Measurements from ENCODE around the gene ADORA1. TPM values are rescaled to one million over a fixed set of nuclear protein-coding genes. Genes with fewer than 3 reads are reported as not detected.

Gene ADORA1
- polyA plus RNA-seq, 6 donors from 2014 or later: not detected

DNA sequence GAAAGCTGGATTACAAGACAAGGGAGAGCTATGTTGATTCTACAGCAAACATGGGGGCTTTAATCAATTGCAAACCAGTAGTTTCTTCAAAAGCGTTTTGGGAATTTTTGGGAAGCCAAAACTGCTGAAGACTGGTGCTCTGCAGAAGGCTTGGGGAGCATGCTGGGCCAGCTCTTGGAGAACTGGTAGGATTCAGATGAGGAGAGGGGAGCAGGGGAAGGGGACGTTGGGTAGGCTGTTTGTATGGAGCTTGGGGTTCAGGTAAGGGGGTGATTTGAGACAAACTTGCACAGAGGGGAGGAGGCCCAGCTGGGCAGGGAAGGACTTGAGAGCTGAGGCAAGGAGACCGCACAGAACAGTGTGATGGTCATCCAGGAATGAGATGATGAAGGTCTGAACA is 39.1 kb upstream of the ADORA1 start:
- ATAC-seq (ENCODE audit: low read depth in 2 of 2): no peak
- no peak for DNase-seq
- Mint-ChIP-seq H3K27me3 (peaks cover 21 to 49% (median 39%) of the 10 kb centered on the region in 3 donors), H3K36me3 (peaks cover 0 to 7% of the 10 kb centered on the region in 2 donors), H3K4me1 (no peaks in the 10 kb centered on the region), H3K4me3 (no peak overlapping the region), H3K9me3 (peaks cover 0 to 6% (median 2%) of the 10 kb centered on the region in 7 donors), H3K27ac (no peak overlapping the region)

- H3K4me1 Mint-ChIP-seq: no peaks in the 10 kb centered on the region
- H3K27ac Mint-ChIP-seq: no peak overlapping the region
- no peak overlapping the region for H3K4me3 Mint-ChIP-seq
- ATAC-seq (ENCODE audit: low read depth in 2 of 2) (no peak), DNase-seq (no peak)
- H3K27me3 Mint-ChIP-seq: peaks cover 21 to 49% (median 39%) of the 10 kb centered on the region in 3 donors
- H3K36me3 Mint-ChIP-seq: peaks cover 0 to 8% of the 10 kb centered on the region in 2 donors
- peaks cover 0 to 7% (median 4%) of the 10 kb centered on the region in 7 donors for H3K9me3 Mint-ChIP-seq
These were observed 38.4 kb upstream of the ADORA1 start for GRCh38 chr1:203089001-203089650.

- DNase-seq: no peak
- Mint-ChIP-seq H3K27me3 (peaks cover 21 to 53% (median 39%) of the 10 kb centered on the region in 3 donors), H3K4me3 (no peak overlapping the region), H3K4me1 (no peaks in the 10 kb centered on the region), H3K9me3 (peaks cover 5 to 12% (median 9%) of the 10 kb centered on the region in 7 donors), H3K36me3 (peaks cover 4 to 13% of the 10 kb centered on the region in 2 donors), H3K27ac (peak overlapping the region in 1 of 6 donors; percentile 8)
- ATAC-seq (ENCODE audit: low read depth in 2 of 2): no peak
These were observed 37.9 kb upstream of the ADORA1 start for GRCh38 chr1:203089651-203090045.

DNA sequence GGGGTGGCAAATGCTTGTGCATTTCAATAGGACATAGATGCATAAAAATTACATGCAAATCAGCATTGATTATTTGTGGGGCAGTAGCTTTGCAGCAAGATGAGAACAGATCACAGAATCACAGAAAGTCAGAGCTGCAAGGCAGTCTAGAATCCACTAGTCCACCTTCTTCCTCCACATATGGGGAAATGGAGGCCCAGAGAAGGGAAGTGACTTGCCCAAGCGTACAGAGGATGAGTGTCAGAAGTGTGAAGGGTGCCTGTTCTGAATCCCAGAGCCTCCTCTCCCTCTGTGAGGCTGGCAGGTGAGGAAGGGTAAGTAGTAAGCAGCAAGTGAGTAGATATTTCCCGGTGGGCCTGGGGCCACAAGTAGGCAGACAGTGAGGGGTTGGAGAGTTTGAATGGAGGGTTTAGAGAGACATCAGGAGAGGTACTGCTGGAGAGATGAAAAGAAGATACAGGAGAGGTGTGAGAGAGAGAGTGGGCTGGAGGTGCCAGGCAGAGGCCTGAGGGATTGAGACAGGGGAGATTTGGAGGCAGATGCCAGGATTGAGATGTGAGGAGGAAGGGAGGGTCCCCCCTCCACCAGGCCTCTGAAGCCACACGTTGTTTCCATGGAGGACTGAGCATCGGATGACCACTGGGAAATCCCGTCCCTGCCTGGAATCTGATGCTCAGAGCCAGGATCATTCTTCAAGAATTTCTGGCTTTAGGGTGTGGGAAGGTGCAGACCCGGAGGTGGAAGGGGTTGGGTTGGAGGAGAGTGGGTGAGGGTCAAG is 36.9 kb upstream of the ADORA1 start:
- Mint-ChIP-seq H3K36me3 (peaks cover 8 to 23% of the 10 kb centered on the region in 2 donors), H3K4me3 (no peak overlapping the region), H3K27ac (peak overlapping the region in 1 of 6 donors; percentile 63), H3K9me3 (peaks cover 13 to 22% (median 19%) of the 10 kb centered on the region in 7 donors), H3K4me1 (no peaks in the 10 kb centered on the region), H3K27me3 (peaks cover 27 to 63% (median 43%) of the 10 kb centered on the region in 3 donors)
- DNase-seq: no peak
- no peak for ATAC-seq (ENCODE audit: low read depth in 2 of 2)

DNA sequence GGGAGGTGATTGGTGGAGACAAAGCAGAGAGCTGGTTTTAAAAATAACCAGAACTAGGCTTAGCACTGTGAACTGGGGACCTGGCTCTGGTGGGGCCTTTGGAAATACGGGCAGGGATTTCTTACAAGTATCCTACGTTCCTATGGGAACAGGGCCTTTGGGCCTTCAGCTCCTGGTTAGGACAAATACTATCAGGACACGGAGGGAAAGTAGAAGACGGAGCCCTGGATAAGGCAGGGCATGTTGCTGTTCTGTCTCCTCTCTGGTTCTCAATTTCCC is 36.4 kb upstream of the ADORA1 start:
- peak overlapping the region in 1 of 6 donors; percentile 63 for H3K27ac Mint-ChIP-seq
- DNase-seq: no peak
- peaks cover 11 to 26% of the 10 kb centered on the region in 2 donors for H3K36me3 Mint-ChIP-seq
- H3K27me3 Mint-ChIP-seq: peaks cover 27 to 68% (median 46%) of the 10 kb centered on the region in 3 donors
- H3K4me3 Mint-ChIP-seq: no peak overlapping the region
- no peaks in the 10 kb centered on the region for H3K4me1 Mint-ChIP-seq
- H3K9me3 Mint-ChIP-seq: peaks cover 15 to 27% (median 24%) of the 10 kb centered on the region in 7 donors
- no peak for ATAC-seq (ENCODE audit: low read depth in 2 of 2)

DNA sequence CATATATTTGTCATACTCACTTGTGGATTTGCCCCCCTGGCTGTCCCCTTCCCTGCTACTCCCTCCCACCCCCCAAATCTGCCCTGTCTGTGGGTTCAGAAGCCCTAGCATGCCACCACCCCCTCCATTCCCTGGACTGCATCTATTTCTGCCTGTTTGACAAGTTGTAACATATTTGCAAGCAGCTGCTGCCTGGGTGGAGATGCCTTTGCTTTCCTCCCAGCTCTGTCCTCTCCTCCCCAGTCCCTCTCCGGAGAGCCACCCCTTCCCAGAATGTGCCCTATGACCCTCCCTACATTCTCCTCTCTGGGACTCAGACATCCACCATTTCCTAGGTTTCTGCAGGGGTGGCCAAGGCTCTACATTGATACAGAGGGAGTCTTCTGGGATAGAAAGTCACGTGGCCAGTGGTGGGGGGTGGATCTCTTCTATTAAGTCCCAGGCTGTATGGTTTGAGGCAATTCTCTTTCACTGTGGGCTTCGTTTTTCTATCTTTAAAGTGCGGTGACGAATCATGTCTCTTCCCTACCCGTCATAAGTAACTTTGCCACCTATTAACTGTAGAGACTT is 35.7 kb upstream of the ADORA1 start:
- Mint-ChIP-seq H3K4me3 (no peak overlapping the region), H3K4me1 (no peaks in the 10 kb centered on the region), H3K27me3 (peaks cover 28 to 69% (median 50%) of the 10 kb centered on the region in 3 donors), H3K36me3 (peaks cover 12 to 28% of the 10 kb centered on the region in 2 donors), H3K9me3 (peaks cover 16 to 31% (median 26%) of the 10 kb centered on the region in 7 donors), H3K27ac (no peak overlapping the region)
- no peak for ATAC-seq (ENCODE audit: low read depth in 2 of 2)
- DNase-seq: no peak

GRCh38 chr1:203093754-203094410 is 33.6 kb upstream of the ADORA1 start:
- Mint-ChIP-seq H3K4me1 (no peaks in the 10 kb centered on the region), H3K27me3 (peaks cover 32 to 64% (median 49%) of the 10 kb centered on the region in 3 donors)
- ATAC-seq (ENCODE audit: low read depth in 2 of 2): no peak

GRCh38 chr1:203095061-203095690 is 32.4 kb upstream of the ADORA1 start:
- H3K36me3 Mint-ChIP-seq: peaks cover 16 to 34% of the 10 kb centered on the region in 2 donors
- H3K27ac Mint-ChIP-seq: no peak overlapping the region
- ATAC-seq (ENCODE audit: low read depth in 2 of 2) (no peak), DNase-seq (no peak)
- no peaks in the 10 kb centered on the region for H3K4me1 Mint-ChIP-seq
- no peak overlapping the region for H3K4me3 Mint-ChIP-seq
- peaks cover 29 to 58% (median 47%) of the 10 kb centered on the region in 3 donors for H3K27me3 Mint-ChIP-seq
- peaks cover 19 to 45% (median 33%) of the 10 kb centered on the region in 7 donors for H3K9me3 Mint-ChIP-seq

More at GRCh38 chr1:203093754-203094410, 33.6 kb upstream of the ADORA1 start:
- peaks cover 19 to 45% (median 33%) of the 10 kb centered on the region in 7 donors for H3K9me3 Mint-ChIP-seq
- peak overlapping the region in 1 of 6 donors; percentile 40 for H3K27ac Mint-ChIP-seq
- peaks cover 16 to 34% of the 10 kb centered on the region in 2 donors for H3K36me3 Mint-ChIP-seq
- H3K4me3 Mint-ChIP-seq: no peak overlapping the region
- no peak for DNase-seq

- no peak for DNase-seq
- Mint-ChIP-seq H3K36me3 (peaks cover 16 to 27% of the 10 kb centered on the region in 2 donors), H3K4me1 (no peaks in the 10 kb centered on the region), H3K27me3 (peaks cover 30 to 54% (median 45%) of the 10 kb centered on the region in 3 donors), H3K27ac (no peak overlapping the region), H3K4me3 (no peak overlapping the region), H3K9me3 (peaks cover 19 to 45% (median 33%) of the 10 kb centered on the region in 7 donors)
- no peak for ATAC-seq (ENCODE audit: low read depth in 2 of 2)
These were observed 31.0 kb upstream of the ADORA1 start for GRCh38 chr1:203096566-203096965.

- H3K27ac Mint-ChIP-seq: no peak overlapping the region
- H3K4me3 Mint-ChIP-seq: no peak overlapping the region
- ATAC-seq (ENCODE audit: low read depth in 2 of 2) (no peak), DNase-seq (no peak)
- H3K36me3 Mint-ChIP-seq: peaks cover 16 to 27% of the 10 kb centered on the region in 2 donors
- peaks cover 31 to 50% (median 41%) of the 10 kb centered on the region in 3 donors for H3K27me3 Mint-ChIP-seq
- H3K4me1 Mint-ChIP-seq: no peaks in the 10 kb centered on the region
- peaks cover 19 to 45% (median 33%) of the 10 kb centered on the region in 7 donors for H3K9me3 Mint-ChIP-seq
These were observed 30.5 kb upstream of the ADORA1 start for GRCh38 chr1:203097001-203097400.

GRCh38 chr1:203098445-203098844 is 29.1 kb upstream of the ADORA1 start:
- Mint-ChIP-seq H3K27me3 (peaks cover 24 to 38% (median 26%) of the 10 kb centered on the region in 3 donors), H3K9me3 (peaks cover 17 to 45% (median 32%) of the 10 kb centered on the region in 7 donors), H3K4me1 (no peaks in the 10 kb centered on the region), H3K36me3 (peaks cover 16 to 27% of the 10 kb centered on the region in 2 donors), H3K27ac (no peak overlapping the region), H3K4me3 (no peak overlapping the region)
- DNase-seq (no peak), ATAC-seq (ENCODE audit: low read depth in 2 of 2) (no peak)

- H3K27me3 Mint-ChIP-seq: peaks cover 24 to 38% (median 26%) of the 10 kb centered on the region in 3 donors
- ATAC-seq (ENCODE audit: low read depth in 2 of 2): no peak
These were observed 28.5 kb upstream of the ADORA1 start for GRCh38 chr1:203098914-203099520.

More at GRCh38 chr1:203098914-203099520, 28.5 kb upstream of the ADORA1 start:
- H3K9me3 Mint-ChIP-seq: peaks cover 17 to 40% (median 31%) of the 10 kb centered on the region in 7 donors
- DNase-seq: no peak
- H3K36me3 Mint-ChIP-seq: peaks cover 16 to 27% of the 10 kb centered on the region in 2 donors
- H3K4me1 Mint-ChIP-seq: no peaks in the 10 kb centered on the region
- H3K27ac Mint-ChIP-seq: no peak overlapping the region
- H3K4me3 Mint-ChIP-seq: no peak overlapping the region

Data from naive B cell (primary cell).